ENCODE data around the gene CFAP54.

DNA sequence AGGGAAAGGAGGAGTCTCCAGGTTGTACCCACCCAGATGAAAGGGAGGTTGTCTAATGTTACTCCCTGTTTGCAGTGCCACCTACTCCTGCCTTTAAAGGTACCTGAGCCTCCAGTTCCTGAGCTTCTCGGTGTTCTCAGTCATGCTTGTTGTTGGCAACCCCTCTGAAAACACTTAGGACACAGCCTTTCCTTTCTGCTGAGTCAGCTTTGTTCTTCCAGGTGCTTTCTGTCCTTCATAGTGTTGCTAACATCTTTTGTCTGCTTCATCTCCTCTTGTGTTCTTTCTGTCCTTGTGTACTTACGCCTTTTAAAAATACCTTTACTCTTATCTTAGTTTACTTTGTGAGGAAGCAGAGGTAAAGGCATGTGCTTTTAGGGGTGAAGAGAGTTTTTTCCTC lies 320.7 kb downstream of the CFAP54 start:
- TF ChIP-seq, protein P1, sequence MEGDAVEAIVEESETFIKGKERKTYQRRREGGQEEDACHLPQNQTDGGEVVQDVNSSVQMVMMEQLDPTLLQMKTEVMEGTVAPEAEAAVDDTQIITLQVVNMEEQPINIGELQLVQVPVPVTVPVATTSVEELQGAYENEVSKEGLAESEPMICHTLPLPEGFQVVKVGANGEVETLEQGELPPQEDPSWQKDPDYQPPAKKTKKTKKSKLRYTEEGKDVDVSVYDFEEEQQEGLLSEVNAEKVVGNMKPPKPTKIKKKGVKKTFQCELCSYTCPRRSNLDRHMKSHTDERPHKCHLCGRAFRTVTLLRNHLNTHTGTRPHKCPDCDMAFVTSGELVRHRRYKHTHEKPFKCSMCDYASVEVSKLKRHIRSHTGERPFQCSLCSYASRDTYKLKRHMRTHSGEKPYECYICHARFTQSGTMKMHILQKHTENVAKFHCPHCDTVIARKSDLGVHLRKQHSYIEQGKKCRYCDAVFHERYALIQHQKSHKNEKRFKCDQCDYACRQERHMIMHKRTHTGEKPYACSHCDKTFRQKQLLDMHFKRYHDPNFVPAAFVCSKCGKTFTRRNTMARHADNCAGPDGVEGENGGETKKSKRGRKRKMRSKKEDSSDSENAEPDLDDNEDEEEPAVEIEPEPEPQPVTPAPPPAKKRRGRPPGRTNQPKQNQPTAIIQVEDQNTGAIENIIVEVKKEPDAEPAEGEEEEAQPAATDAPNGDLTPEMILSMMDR (IDR thresholded peaks at IDR 0.05): no peak
- TF ChIP-seq POLR2AphosphoS5 (IDR thresholded peaks at IDR 0.05; ENCODE audit: insufficient read depth in 1 of 2, low read depth in 1 of 2) (no peak), POLR2A (IDR thresholded peaks at IDR 0.05) (no peak)
